ENCODE data around the gene POLR1E.

Gene POLR1E

GRCh38 chr9:37456817-37457216 is 28.9 kb upstream of the POLR1E start:
- DNase-seq (ENCODE audit: low read depth in 1 of 2, low spot score in 1 of 2): no peak
- no peaks in the 10 kb centered on the region for H3K27me3 ChIP-seq (ENCODE audit: insufficient read depth, poor library complexity, severe bottlenecking)
- H3K4me3 ChIP-seq (replicated peaks; ENCODE audit: insufficient read depth, low read length): no peak overlapping the region
- H3K27ac ChIP-seq (replicated peaks): no peak overlapping the region
- no peak for TF ChIP-seq REST (IDR thresholded peaks at IDR 0.05; ENCODE audit: insufficient replicate concordance, low read depth)
- TF ChIP-seq POLR2AphosphoS5 (IDR thresholded peaks at IDR 0.05; ENCODE audit: low read depth): no peak
- no peak for TF ChIP-seq CTCF (IDR thresholded peaks at IDR 0.05; ENCODE audit: insufficient read depth, low read length)
- no peak for TF ChIP-seq SPI1 (IDR thresholded peaks at IDR 0.05; ENCODE audit: borderline replicate concordance, low read depth)

- H3K4me3 ChIP-seq (replicated peaks; ENCODE audit: insufficient read depth, low read length): peak overlapping the region; percentile 97
- H3K27me3 ChIP-seq (ENCODE audit: insufficient read depth, poor library complexity, severe bottlenecking): no peaks in the 10 kb centered on the region
- DNase-seq (ENCODE audit: low read depth in 1 of 2, low spot score in 1 of 2): no peak
- H3K27ac ChIP-seq (replicated peaks): peak overlapping the region; percentile 92
- TF ChIP-seq SPI1 (IDR thresholded peaks at IDR 0.05; ENCODE audit: borderline replicate concordance, low read depth) (no peak), POLR2AphosphoS5 (IDR thresholded peaks at IDR 0.05; ENCODE audit: low read depth) (no peak), GABPA (IDR thresholded peaks at IDR 0.05; ENCODE audit: low read depth) (no peak), CTCF (IDR thresholded peaks at IDR 0.05; ENCODE audit: insufficient read depth, low read length) (no peak), REST (IDR thresholded peaks at IDR 0.05; ENCODE audit: insufficient replicate concordance, low read depth) (no peak)
Observed at GRCh38 chr9:37464006-37464405, 21.7 kb upstream of the POLR1E start.

- peak; percentile 22 to 58 for DNase-seq (ENCODE audit: low read depth in 1 of 2, low spot score in 1 of 2)
- Histone ChIP-seq H3K27ac (replicated peaks) (peak overlapping the region; percentile 92), H3K4me3 (replicated peaks; ENCODE audit: insufficient read depth, low read length) (peak overlapping the region; percentile 97), H3K27me3 (ENCODE audit: insufficient read depth, poor library complexity, severe bottlenecking) (no peaks in the 10 kb centered on the region)
- TF ChIP-seq POLR2AphosphoS5 (IDR thresholded peaks at IDR 0.05; ENCODE audit: low read depth): peak; percentile 47; the same call in 1 of the 2 replicates
- TF ChIP-seq CTCF (IDR thresholded peaks at IDR 0.05; ENCODE audit: insufficient read depth, low read length): no peak
Observed at GRCh38 chr9:37464426-37465248, 21.1 kb upstream of the POLR1E start.

All from HL-60 (cell line).